Activated CD4-positive, alpha-beta T cell treated with anti-CD3 and anti-CD28 coated beads for 36 hours (primary cell): ENCODE measurements around the gene TMCC1. TPM values are rescaled to one million over a fixed set of nuclear protein-coding genes. Genes with fewer than 3 reads are reported as not detected.

Experiments used
- ATAC-seq: fragments of 200-7000 bp; cut with Tn5 transposase; one replicate; pipeline ENCODE4 v1.10.0; 2021; ENCODE audit warnings: mild to moderate bottlenecking, moderate library complexity
- CTCF ChIA-PET: fragments of 350-600 bp; sonication (Branson Sonifier 250); formaldehyde crosslinking; loops from one replicate; lab custom pipeline; 2021; ENCODE audit warnings: antibody characterized with exemption; lab: Charles Lee
- POLR2A ChIA-PET: fragments of 350-600 bp; sonication (Branson Sonifier 250); formaldehyde crosslinking; loops from one replicate; lab custom pipeline; 2021; ENCODE audit warnings: antibody characterized with exemption, inconsistent platforms; lab: Charles Lee
- DNase-seq: peaks from one replicate; pipeline ENCODE4 v3.0.0-alpha.2; 2020
- H3K27ac Mint-ChIP-seq: one replicate; pipeline ENCODE4 v1.8.0; 2021; ENCODE audit warnings: mixed read lengths
- H3K27me3 Mint-ChIP-seq: one replicate; pipeline ENCODE4 v1.8.0; 2021; ENCODE audit warnings: mixed read lengths
- H3K36me3 Mint-ChIP-seq: one replicate; pipeline ENCODE4 v1.8.0; 2021; ENCODE audit warnings: low read depth, mixed read lengths
- H3K4me1 Mint-ChIP-seq: one replicate; pipeline ENCODE4 v1.8.0; 2021; ENCODE audit warnings: mixed read lengths
- H3K4me3 Mint-ChIP-seq: one replicate; pipeline ENCODE4 v1.8.0; 2021; ENCODE audit warnings: mild to moderate bottlenecking, moderate library complexity, mixed read lengths
- H3K9me3 Mint-ChIP-seq: one replicate; pipeline ENCODE4 v1.8.0; 2021; ENCODE audit warnings: low read depth, mixed read lengths
- intact Hi-C, 2 experiments: fragments of 100-400 bp; cut with DNase I in 1 of 2; cut with micrococcal nuclease in 1 of 2; formaldehyde crosslinking; loops; one replicate each; pipeline versions ENCODE4 v1.14.2 to v1.15.1; 2022 to 2024; cut with DNase I, micrococcal nuclease
- total RNA-seq, 2 experiments: library from RNA; stranded (reverse); gene quantifications; one replicate each; pipeline ENCODE4 v1.2.3, GENCODE V29; 2021

Gene TMCC1
- total RNA-seq, 2 experiments from 2014 or later, result 14.8 to 17.3 TPM

GRCh38 chr3:129662191-129662608, 231.3 kb downstream of the TMCC1 start:
- Mint-ChIP-seq H3K27me3 (no peaks in the 10 kb centered on the region), H3K4me3 (no peak overlapping the region), H3K36me3 (no peaks in the 10 kb centered on the region), H3K4me1 (peaks cover 18% of the 10 kb centered on the region), H3K9me3 (no peaks in the 10 kb centered on the region), H3K27ac (no peak overlapping the region)
- POLR2A ChIA-PET, result no interaction called here
- ATAC-seq (peak; percentile 88), DNase-seq (no peak)
- intact Hi-C loops, result no loop called here
- CTCF ChIA-PET, result no interaction called here

- Mint-ChIP-seq H3K27ac (no peak overlapping the region), H3K27me3 (no peaks in the 10 kb centered on the region), H3K4me1 (peaks cover 18% of the 10 kb centered on the region), H3K4me3 (no peak overlapping the region), H3K9me3 (no peaks in the 10 kb centered on the region), H3K36me3 (no peaks in the 10 kb centered on the region)
- ChIA-PET CTCF (no interaction called here), POLR2A (no interaction called here)
- ATAC-seq (no peak), DNase-seq (no peak)
- intact Hi-C loops, result no loop called here
These were observed 231.7 kb downstream of the TMCC1 start for GRCh38 chr3:129661766-129662165.

- ATAC-seq (no peak), DNase-seq (no peak)
- Mint-ChIP-seq H3K36me3 (no peaks in the 10 kb centered on the region), H3K4me1 (peaks cover 18% of the 10 kb centered on the region), H3K27me3 (no peaks in the 10 kb centered on the region), H3K9me3 (no peaks in the 10 kb centered on the region), H3K4me3 (no peak overlapping the region), H3K27ac (peak overlapping the region; percentile 2)
- CTCF ChIA-PET, result interaction anchor here (0.6 to 0.8 kb wide), 2 partner anchors 15 to 195 kb away, joined by 3 read pairs; no protein-coding TSS in a partner anchor
- POLR2A ChIA-PET, result no interaction called here
- intact Hi-C loops, result no loop called here
These were observed 235.2 kb downstream of the TMCC1 start for GRCh38 chr3:129658110-129658843.

GRCh38 chr3:129657261-129658046, 236.1 kb downstream of the TMCC1 start:
- no peak overlapping the region for H3K27ac Mint-ChIP-seq
- no peaks in the 10 kb centered on the region for H3K9me3 Mint-ChIP-seq
- intact Hi-C loops, result no loop called here
- no peak overlapping the region for H3K4me3 Mint-ChIP-seq
- ATAC-seq (peak; percentile 50), DNase-seq (no peak)
- no peaks in the 10 kb centered on the region for H3K27me3 Mint-ChIP-seq
- ChIA-PET POLR2A (no interaction called here), CTCF (interaction anchor here (0.8 kb wide), 1 partner anchor 16 kb away, joined by 3 read pairs; no protein-coding TSS in a partner anchor)
- no peaks in the 10 kb centered on the region for H3K36me3 Mint-ChIP-seq
- H3K4me1 Mint-ChIP-seq, result peaks cover 18% of the 10 kb centered on the region

GRCh38 chr3:129656659-129657247, 236.8 kb downstream of the TMCC1 start:
- H3K27me3 Mint-ChIP-seq, result no peaks in the 10 kb centered on the region
- ChIA-PET POLR2A (no interaction called here), CTCF (no interaction called here)
- DNase-seq (no peak), ATAC-seq (no peak)
- H3K4me1 Mint-ChIP-seq, result peaks cover 14% of the 10 kb centered on the region
- H3K36me3 Mint-ChIP-seq, result no peaks in the 10 kb centered on the region
- no peaks in the 10 kb centered on the region for H3K9me3 Mint-ChIP-seq
- intact Hi-C loops, result no loop called here
- no peak overlapping the region for H3K27ac Mint-ChIP-seq
- no peak overlapping the region for H3K4me3 Mint-ChIP-seq

GRCh38 chr3:129655291-129655700, 238.2 kb downstream of the TMCC1 start:
- ChIA-PET CTCF (interaction anchor here (0.6 kb wide), 2 partner anchors 75 to 343 kb away, joined by 3 read pairs; no protein-coding TSS in a partner anchor), POLR2A (no interaction called here)
- no peak overlapping the region for H3K27ac Mint-ChIP-seq
- H3K36me3 Mint-ChIP-seq, result no peaks in the 10 kb centered on the region
- intact Hi-C loops, result no loop called here
- DNase-seq (no peak), ATAC-seq (no peak)
- no peaks in the 10 kb centered on the region for H3K27me3 Mint-ChIP-seq
- no peaks in the 10 kb centered on the region for H3K9me3 Mint-ChIP-seq
- H3K4me3 Mint-ChIP-seq, result no peak overlapping the region
- H3K4me1 Mint-ChIP-seq, result peaks cover 14% of the 10 kb centered on the region

- Mint-ChIP-seq H3K27ac (no peak overlapping the region), H3K9me3 (no peaks in the 10 kb centered on the region), H3K4me1 (peaks cover 16% of the 10 kb centered on the region), H3K4me3 (no peak overlapping the region), H3K27me3 (no peaks in the 10 kb centered on the region), H3K36me3 (no peaks in the 10 kb centered on the region)
- ChIA-PET CTCF (interaction anchor here (0.7 kb wide), 1 partner anchor 27 kb away, joined by 3 read pairs; no protein-coding TSS in a partner anchor), POLR2A (no interaction called here)
- DNase-seq (no peak), ATAC-seq (no peak)
- intact Hi-C loops, result no loop called here
These were observed 239.4 kb downstream of the TMCC1 start for GRCh38 chr3:129654131-129654530.

GRCh38 chr3:129653019-129653418, 240.5 kb downstream of the TMCC1 start:
- intact Hi-C loops, result no loop called here
- Mint-ChIP-seq H3K9me3 (no peaks in the 10 kb centered on the region), H3K4me3 (no peak overlapping the region), H3K36me3 (no peaks in the 10 kb centered on the region), H3K27ac (no peak overlapping the region), H3K4me1 (peaks cover 11% of the 10 kb centered on the region), H3K27me3 (no peaks in the 10 kb centered on the region)
- DNase-seq (no peak), ATAC-seq (peak; percentile 12)
- ChIA-PET CTCF (interaction anchor here (0.9 to 1.1 kb wide), 2 partner anchors 26 to 156 kb away, joined by 3 to 4 read pairs; no protein-coding TSS in a partner anchor), POLR2A (no interaction called here)

GRCh38 chr3:129651435-129652202, 241.9 kb downstream of the TMCC1 start:
- H3K27me3 Mint-ChIP-seq, result no peaks in the 10 kb centered on the region
- no peak overlapping the region for H3K4me3 Mint-ChIP-seq
- DNase-seq (no peak), ATAC-seq (no peak)
- CTCF ChIA-PET, result interaction anchor here (0.7 kb wide), 1 partner anchor 282 kb away, joined by 3 read pairs; no protein-coding TSS in a partner anchor
- intact Hi-C loops, result no loop called here
- H3K27ac Mint-ChIP-seq, result no peak overlapping the region
- H3K4me1 Mint-ChIP-seq, result peaks cover 2% of the 10 kb centered on the region
- POLR2A ChIA-PET, result no interaction called here
- no peaks in the 10 kb centered on the region for H3K36me3 Mint-ChIP-seq
- H3K9me3 Mint-ChIP-seq, result no peaks in the 10 kb centered on the region

- Mint-ChIP-seq H3K4me1 (peaks cover 2% of the 10 kb centered on the region), H3K27ac (no peak overlapping the region), H3K4me3 (no peak overlapping the region), H3K9me3 (no peaks in the 10 kb centered on the region), H3K36me3 (no peaks in the 10 kb centered on the region), H3K27me3 (no peaks in the 10 kb centered on the region)
- DNase-seq (peak; percentile 77), ATAC-seq (peak; percentile 68)
- POLR2A ChIA-PET, result no interaction called here
- CTCF ChIA-PET, result interaction anchor here (0.7 to 5.0 kb wide), 9 partner anchors 10 to 258 kb away, joined by 3 to 43 read pairs (median 3); no protein-coding TSS in a partner anchor
- intact Hi-C loops, result loop anchor here (1.0 kb wide), 2 partner anchors 175 to 284 kb away; no protein-coding TSS in a partner anchor
These were observed 243.1 kb downstream of the TMCC1 start for GRCh38 chr3:129650256-129650872.
